NK-92 (cell line): ENCODE results near the gene OR6J1.
"Not testable (repeated sequence)": the region's sequence is repeated elsewhere in the genome, so short reads cannot be mapped to it uniquely, and the experiment has no call there.

Experiments
- DNase-seq: peaks from one replicate; lab custom pipeline; 2025; ENCODE audit not compliant: unreplicated experiment; lab: John Stamatoyannopoulos, UW

Gene OR6J1

DNA sequence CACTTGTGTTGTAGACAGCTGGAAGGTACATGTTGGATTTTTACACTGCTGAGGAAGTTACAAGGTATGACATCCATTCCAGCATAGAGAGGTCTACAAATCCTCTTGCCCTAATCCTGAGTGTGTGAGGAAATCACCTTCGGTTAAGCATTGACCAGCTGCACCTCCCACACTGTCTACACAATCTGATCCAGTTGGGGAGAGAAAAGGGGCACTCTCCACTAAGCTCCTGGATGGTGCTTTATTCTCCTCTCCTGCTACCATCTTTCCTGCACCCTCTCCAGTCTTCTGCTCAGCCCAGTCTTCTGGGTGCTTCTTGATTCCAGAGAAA is at the start of gene OR6J1:
TSS of gene OR6J1 (minus strand) at position 48 of the 331 bp plus-strand sequence. CDS start 9,541 bp downstream, outside the sequence.
- DNase-seq, result no peak

DNA sequence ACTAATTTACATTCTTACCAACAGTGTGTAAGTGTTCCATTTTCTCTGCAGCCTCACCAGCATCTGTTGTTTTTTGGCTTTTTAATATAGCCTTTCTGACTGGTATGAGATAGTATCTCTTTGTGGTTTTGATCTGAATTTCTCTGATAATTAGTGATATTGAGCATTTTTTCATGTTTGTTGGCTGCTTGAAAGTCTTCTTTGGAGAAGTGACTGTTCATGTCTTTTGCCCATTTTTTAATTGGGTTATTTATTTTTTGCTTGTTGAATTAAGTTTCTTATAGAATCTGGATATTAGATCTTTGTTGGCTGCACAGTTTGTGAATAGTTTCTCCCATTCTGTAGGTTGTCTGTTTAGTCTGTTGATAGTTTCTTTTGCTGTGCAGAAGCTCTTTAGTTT is 48.0 kb upstream of the OR6J1 start:
- DNase-seq, result no peak

GRCh38 chr14:22691171-22691570 is 47.0 kb upstream of the OR6J1 start:
- no peak for DNase-seq

- no peak for DNase-seq
These were observed 45.0 kb upstream of the OR6J1 start for GRCh38 chr14:22689199-22689598.

- DNase-seq, result not testable (repeated sequence)
These were observed 43.8 kb upstream of the OR6J1 start for GRCh38 chr14:22687969-22688368.

DNA sequence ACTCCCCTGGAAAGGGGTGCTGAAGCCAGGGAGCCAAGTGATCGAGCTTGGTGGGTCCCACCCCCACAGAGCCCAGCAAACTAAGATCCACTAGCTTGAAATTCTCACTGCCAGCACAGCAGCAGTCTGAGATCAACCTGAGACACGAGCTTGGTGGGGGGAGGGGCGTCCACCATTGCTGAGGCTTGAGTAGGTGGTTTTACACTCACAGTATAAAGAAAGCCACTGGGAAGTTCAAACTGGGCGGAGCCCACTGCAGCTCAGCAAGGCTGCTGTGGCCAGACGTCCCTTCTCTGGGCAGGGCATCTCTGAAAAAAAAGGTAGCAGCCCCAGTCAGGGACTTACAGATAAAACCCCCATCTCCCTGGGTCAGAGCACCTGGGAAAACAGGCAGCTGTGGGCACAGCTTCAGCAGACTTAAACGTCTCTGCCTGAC is 42.0 kb upstream of the OR6J1 start:
- not testable (repeated sequence) for DNase-seq

DNA sequence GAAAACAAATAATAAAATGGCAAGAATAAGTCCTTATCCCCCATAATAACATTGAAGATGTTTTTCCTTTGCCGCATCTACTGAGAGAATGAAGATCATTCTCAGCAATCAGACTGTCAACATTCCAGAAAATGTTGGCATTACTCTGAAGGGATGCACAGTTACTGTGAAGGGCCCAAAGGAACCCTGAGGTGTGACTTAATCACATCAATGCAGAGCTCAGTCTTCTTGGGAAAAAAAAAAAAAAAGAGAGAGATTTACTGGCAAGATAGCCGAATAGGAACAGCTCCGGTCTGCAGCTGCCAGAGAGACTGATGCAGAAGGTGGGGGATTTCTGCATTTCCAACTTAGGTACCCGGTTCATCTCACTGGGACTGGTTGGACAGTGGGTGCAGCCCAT is 41.3 kb upstream of the OR6J1 start:
- no peak for DNase-seq

GRCh38 chr14:22683428-22683827 is 39.3 kb upstream of the OR6J1 start:
- DNase-seq, result not testable (repeated sequence)

DNA sequence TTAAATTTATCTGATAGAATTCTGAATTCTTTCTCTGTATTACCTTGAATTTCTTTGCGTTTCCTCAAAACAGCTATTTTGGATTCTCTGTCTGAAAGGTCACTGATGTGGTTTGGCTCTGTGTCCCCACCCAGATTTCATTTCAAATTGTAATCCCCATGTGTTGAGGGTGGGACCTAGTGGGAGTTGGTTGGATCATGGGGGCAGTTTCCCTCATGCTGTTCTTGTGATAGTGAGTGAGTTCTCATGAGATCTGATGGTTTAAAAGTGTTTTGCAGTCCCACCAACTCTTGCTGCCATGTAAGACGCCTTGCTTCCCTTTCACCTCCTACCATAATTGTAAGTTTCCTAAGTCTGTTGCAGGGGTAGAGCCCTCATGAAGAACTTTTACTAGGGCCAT is 34.1 kb upstream of the OR6J1 start:
- DNase-seq, result no peak

GRCh38 chr14:22677551-22677950 is 33.4 kb upstream of the OR6J1 start:
- DNase-seq, result not testable (repeated sequence)

DNA sequence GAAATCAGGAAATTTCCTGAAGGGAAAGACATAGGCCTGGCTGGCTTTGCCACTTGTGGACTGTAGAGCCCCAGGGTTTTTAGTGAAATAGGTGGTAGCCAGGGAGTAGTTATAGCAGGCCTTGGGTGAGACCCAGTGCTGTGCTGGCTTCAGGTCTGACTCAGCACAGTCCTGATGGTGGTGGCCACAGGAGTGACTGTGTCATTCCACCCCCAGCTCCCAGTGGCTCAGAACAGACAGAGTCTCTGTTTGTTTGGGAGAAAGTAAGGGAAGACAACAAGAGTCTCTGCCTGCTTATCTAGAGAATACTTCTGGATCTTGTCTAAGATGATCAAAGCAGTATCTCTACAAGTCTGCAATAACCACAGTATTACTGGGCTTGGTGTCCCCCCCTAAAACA is 27.5 kb upstream of the OR6J1 start:
- DNase-seq, result no peak

- DNase-seq, result no peak
These were observed 24.7 kb upstream of the OR6J1 start for GRCh38 chr14:22668863-22669262.

DNA sequence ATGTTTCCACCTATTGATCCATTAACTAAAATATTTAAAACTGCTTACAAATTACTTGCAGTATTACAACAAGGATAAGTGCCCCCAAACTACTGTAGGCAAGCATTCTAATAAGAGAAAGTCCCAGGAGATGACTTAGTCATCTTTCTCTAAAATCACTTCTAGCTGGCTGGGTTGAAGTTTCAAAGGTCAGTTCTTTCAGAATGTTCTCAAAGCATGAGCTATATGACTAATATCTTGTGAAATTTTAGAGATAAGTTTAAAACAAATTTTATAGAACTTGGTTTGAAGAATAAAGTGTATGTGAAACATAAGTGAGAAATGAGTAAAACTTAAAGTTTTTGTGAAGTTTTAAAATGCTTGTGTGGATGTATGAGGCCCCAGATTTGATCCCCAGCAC is 24.3 kb upstream of the OR6J1 start:
- no peak for DNase-seq

- no peak for DNase-seq
These were observed 23.7 kb upstream of the OR6J1 start for GRCh38 chr14:22667881-22668280.

GRCh38 chr14:22666203-22666893 is 22.2 kb upstream of the OR6J1 start:
- no peak for DNase-seq

GRCh38 chr14:22664261-22664660 is 20.1 kb upstream of the OR6J1 start:
- DNase-seq, result no peak

GRCh38 chr14:22660654-22661053 is 16.5 kb upstream of the OR6J1 start:
- DNase-seq, result no peak

DNA sequence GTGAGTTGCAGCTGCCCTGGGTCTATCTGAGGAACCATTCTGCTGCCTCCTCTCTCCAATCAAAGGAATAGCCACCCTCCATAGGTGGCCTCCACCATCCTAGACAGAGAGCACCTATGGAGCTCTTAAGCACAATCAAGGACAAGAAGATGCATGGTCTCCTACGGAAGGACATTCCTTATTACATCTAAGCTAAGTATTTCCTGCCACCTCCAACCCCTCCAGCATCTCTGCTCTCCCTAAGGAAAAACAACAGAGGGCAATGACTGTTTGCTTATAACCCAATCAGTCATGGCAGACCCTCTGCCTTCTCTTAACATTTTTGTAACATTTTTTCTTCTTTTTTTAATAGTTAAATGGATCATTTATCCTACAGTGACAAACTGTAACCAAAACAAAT is 14.8 kb upstream of the OR6J1 start:
- no peak for DNase-seq

- no peak for DNase-seq
These were observed 13.7 kb upstream of the OR6J1 start for GRCh38 chr14:22657861-22658260.

GRCh38 chr14:22656945-22657731 is 13.0 kb upstream of the OR6J1 start:
- no peak for DNase-seq

DNA sequence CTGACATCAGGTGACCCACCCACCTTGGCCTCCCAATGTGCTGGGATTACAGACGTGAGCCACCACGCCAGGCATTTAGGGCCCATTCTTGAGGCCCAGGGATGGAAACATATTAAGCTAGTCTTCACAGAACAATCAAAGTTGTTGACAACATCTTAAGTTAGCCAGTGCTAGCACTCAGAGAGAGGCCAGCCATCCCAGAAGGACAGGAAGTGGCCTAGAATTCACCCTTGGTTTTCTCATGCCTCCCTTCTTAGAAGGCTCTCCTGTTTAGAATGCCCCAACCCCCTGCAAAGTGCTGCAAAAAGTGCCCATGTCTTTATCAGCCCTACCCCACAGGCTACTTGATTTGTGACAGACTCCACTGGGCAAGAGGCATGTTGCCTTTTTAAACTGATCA is 12.1 kb upstream of the OR6J1 start:
- no peak for DNase-seq

- DNase-seq, result no peak
These were observed 9.0 kb upstream of the OR6J1 start for GRCh38 chr14:22653012-22653621.
